OCI-LY3 (cell line): Measurements from ENCODE around the gene ZKSCAN1.
"Not testable (repeated sequence)": the region's sequence is repeated elsewhere in the genome, so short reads cannot be mapped to it uniquely, and the experiment has no call there.

Source experiments
- EZH2phosphoT487 ChIP-seq: fragments of 200-600 bp; shearing (Covaris generic); IDR thresholded peaks from 2 replicates; pipeline ENCODE4 v1.6.1; 2018; ENCODE audit warnings: antibody characterized with exemption, mixed run types, low read depth
- TF ChIP-seq, protein P1 (sequence below): fragments of 200-600, 300-600 bp; sonication (generic); IDR thresholded peaks from 2 replicates; pipeline ENCODE4 v1.5.1; 2014; ENCODE audit warnings: antibody characterized with exemption, low read length, low read depth

DNA sequence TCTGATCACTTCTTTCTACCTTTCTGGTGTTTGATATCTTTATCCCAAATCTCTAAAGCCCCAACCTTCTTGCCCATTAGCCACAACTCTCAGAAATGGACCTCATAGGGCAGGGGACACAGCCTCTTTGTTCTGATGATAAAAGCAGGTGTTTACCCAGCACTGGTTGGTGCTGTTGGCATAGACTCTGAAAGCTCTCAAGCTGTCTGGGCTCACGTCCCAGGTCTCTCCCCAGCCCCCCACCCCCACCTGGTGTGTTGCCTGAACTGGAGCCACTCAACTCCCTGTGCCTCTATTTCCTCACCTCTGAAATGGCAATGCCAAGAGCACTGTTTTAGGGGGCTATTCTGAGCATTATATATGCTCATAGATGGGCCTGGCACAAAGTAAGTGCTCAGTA, 45.6 kb upstream of the ZKSCAN1 start:
- TF ChIP-seq, protein P1, sequence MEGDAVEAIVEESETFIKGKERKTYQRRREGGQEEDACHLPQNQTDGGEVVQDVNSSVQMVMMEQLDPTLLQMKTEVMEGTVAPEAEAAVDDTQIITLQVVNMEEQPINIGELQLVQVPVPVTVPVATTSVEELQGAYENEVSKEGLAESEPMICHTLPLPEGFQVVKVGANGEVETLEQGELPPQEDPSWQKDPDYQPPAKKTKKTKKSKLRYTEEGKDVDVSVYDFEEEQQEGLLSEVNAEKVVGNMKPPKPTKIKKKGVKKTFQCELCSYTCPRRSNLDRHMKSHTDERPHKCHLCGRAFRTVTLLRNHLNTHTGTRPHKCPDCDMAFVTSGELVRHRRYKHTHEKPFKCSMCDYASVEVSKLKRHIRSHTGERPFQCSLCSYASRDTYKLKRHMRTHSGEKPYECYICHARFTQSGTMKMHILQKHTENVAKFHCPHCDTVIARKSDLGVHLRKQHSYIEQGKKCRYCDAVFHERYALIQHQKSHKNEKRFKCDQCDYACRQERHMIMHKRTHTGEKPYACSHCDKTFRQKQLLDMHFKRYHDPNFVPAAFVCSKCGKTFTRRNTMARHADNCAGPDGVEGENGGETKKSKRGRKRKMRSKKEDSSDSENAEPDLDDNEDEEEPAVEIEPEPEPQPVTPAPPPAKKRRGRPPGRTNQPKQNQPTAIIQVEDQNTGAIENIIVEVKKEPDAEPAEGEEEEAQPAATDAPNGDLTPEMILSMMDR: not testable (repeated sequence)
- not testable (repeated sequence) for TF ChIP-seq EZH2phosphoT487
